Raji (cell line): ENCODE data around the gene PLA2G2F.

Source experiments
- POLR2A ChIP-seq: IDR thresholded peaks from 2 replicates; pipeline ENCODE4 v1.6.1; 2011; ENCODE audit warnings: low read depth, low read length, control low read depth; ENCODE audit not compliant: insufficient read depth

PLA2G2F gene

GRCh38 chr1:20108366-20109123, 30.6 kb upstream of the PLA2G2F start:
- TF ChIP-seq POLR2A, result no peak

DNA sequence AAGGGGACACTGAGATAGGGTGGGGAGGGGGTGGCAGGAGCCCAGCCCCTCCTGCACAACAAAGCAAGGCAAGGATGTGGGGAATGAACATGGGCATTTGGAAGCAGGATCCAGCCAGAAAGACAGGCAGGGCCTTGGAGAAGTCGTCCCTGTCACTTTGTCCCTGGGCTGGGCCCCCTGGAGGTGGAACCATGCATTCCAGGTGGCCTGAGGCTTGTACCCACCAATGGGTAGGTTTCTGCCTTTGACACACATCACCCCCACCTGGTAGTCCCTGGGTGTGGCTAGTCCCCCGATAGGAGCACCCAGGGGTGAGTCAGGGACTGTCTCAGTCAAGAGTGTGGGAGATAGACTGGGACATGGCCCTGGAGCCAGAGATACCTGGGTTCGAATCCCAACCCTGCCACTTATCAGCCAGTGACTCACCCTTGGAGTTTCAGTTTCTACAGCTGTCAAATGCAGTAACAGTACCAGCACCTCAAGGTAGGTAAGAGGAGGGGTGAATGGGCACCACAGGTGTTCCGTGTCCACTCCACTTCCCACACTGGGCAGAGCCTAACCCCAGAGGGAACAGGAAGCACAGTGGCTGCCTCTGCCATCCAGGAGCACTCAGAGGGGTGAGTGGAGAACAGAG, 29.8 kb upstream of the PLA2G2F start:
- no peak for TF ChIP-seq POLR2A

DNA sequence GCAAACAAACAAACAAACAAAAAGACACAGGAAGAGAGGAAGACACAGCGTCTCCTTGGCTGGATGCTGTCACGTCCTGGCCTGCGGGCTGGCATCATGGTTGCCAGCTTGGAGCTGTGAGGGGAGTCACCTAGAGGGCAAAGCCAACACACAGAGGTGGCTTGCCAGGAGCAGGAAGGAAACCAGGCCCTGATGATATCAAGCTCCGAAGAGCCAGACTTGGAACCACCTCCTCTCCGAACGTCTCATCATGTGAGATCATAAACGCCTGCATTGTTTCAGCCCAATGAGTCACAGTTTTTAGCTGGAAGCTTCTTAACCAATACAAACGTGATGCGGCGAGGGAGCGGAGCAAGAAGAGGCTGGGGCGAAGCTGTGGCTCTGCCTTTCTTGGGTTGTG, 28.4 kb upstream of the PLA2G2F start:
- no peak for TF ChIP-seq POLR2A

GRCh38 chr1:20111452-20111851, 27.7 kb upstream of the PLA2G2F start:
- TF ChIP-seq POLR2A, result no peak

GRCh38 chr1:20112279-20113000, 26.7 kb upstream of the PLA2G2F start:
- TF ChIP-seq POLR2A, result no peak

GRCh38 chr1:20114021-20114648, 25.0 kb upstream of the PLA2G2F start:
- TF ChIP-seq POLR2A, result no peak

DNA sequence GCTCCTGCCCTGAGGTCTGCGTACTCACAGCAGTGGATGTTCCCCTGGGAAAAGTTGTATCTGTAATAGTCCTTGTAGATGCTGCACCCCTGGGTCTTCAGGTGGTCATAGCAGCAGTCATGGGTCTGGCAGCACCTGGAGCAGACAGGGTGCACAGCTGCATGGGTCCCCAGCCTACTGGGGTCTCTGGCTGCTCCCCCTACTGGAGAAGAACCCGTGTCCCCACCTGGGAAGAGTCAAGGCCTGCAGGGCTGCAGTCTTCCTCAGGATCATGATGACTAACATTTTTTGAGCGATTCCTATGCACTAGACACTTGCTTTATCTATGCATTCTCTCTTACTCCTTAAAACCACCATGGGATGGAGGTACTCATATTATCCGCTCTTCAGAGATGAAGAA, 23.6 kb upstream of the PLA2G2F start:
- TF ChIP-seq POLR2A, result no peak

DNA sequence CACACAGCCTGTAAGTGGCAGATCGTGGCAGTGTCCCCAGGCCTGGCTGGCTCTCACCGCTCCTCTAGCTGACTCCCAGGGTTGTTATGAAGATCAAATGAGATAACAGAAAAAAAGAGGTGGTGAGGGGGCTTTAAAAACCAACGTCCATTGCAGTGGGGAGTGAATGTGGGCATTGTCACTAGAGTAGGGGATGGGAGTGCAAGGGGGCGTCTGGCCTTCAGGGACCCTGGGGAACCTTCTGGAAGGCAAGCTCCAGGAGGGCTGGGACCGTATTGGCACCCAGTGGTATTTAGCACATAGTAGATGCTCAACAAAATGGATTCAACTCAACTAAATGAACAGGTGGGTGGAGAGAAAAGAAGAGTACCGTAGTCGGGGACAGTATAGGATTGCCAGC, 23.2 kb upstream of the PLA2G2F start:
- TF ChIP-seq POLR2A, result no peak

- no peak for TF ChIP-seq POLR2A
These were observed 21.9 kb upstream of the PLA2G2F start for GRCh38 chr1:20117236-20117635.

- TF ChIP-seq POLR2A, result no peak
These were observed 19.8 kb upstream of the PLA2G2F start, which contains the start of gene PLA2G2D for GRCh38 chr1:20119347-20119746. TSS of gene PLA2G2D (minus strand) at chr1:20119536. CDS start at chr1:20119498, 38 bp downstream.

DNA sequence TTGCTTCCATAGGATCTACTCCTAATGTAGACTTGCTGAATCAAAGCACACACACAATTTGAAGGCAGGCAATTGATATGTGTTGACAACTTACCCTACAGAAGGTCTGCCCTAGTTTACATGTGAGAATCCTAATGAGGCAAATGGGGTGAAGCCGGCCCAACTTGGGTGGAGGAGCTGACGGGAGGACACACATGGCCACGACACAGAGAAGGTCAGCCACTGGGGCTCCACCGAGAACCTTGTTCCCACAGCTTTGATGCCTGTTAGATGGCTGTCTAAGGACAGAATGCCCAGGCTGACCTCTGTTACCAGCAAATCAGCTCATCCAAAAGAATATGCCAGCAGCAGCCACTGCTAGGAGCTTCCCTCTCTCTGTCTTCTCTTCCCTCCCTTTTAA, 18.3 kb upstream of the PLA2G2F start:
- TF ChIP-seq POLR2A, result no peak

GRCh38 chr1:20123722-20124455, 15.2 kb upstream of the PLA2G2F start:
- TF ChIP-seq POLR2A, result no peak

- TF ChIP-seq POLR2A, result no peak
These were observed 14.6 kb upstream of the PLA2G2F start for GRCh38 chr1:20124456-20125057.

DNA sequence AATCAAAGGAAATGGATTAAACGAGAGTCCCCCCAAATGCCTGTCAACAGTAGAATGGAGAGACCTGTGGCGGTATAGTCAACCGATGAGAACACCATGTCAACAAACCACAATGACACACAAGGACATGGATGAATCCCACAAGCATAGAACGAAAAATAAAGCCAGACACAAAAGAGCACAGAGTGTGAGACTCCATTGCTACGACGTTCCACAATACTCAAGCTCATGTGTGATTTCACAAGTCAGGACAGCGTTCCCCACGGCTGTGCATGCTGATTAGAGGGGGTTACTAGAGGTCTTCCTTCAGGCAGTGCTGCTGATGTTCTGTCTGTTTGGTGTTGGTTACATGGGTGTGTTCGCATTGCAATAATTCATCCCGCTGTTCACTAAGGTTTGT, 14.0 kb upstream of the PLA2G2F start:
- no peak for TF ChIP-seq POLR2A

DNA sequence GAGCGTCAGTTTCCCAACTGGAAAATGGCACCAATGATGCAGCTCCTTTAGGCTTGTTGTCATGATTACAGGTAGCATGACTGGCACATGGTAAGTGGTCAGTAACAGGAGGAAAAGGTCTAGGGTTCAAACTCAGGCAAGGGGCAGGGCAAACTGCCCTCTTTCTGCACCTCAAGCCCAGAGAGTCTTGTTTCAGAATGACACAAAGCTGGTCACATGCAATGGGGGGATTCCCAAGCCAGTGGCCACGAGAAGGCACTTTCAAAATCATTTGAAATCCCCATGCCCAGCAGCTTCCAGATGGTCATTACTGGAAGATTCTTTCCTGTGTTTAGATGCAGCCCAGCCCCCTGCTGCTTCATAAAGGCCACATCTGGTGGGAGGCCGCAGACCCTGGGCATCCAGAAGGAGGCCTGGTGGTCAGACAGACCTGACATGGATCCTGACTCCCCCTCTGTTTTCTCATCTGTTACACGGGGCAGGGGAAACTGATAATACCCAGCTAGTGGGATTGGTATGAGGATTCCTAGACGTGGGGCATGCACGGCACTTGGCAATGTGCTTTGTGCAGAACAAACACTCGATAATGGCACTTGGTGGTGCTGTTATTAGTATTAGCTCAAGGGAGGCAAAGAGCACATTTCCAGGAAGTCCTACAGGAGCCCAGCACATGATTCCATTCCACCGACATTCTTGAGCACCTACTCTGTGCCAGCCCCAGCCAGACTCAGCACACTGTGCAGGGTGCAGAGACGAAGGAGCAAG, 12.9 kb upstream of the PLA2G2F start:
- TF ChIP-seq POLR2A, result no peak
